Ishikawa (cell line): Measurements from ENCODE around the gene ACP1.

Experiments
- CEBPB ChIP-seq: IDR thresholded peaks from 2 replicates; pipeline ENCODE4 v1.6.1; 2012
- CREB1 ChIP-seq: IDR thresholded peaks from 2 replicates; pipeline ENCODE4 v1.6.1; 2012; ENCODE audit warnings: low read depth
- EGR1 ChIP-seq: IDR thresholded peaks from 2 replicates; pipeline ENCODE4 v1.6.1; 2012
- EP300 ChIP-seq: IDR thresholded peaks from 2 replicates; pipeline ENCODE4 v1.6.1; 2012; ENCODE audit warnings: borderline replicate concordance
- FOXM1 ChIP-seq: IDR thresholded peaks from 2 replicates; pipeline ENCODE4 v1.6.1; 2012; ENCODE audit warnings: low read depth, borderline replicate concordance
- MAX ChIP-seq: IDR thresholded peaks from 2 replicates; pipeline ENCODE4 v1.6.1; 2012
- NFIC ChIP-seq: IDR thresholded peaks from 2 replicates; pipeline ENCODE4 v1.6.1; 2012
- RAD21 ChIP-seq: IDR thresholded peaks from 2 replicates; pipeline ENCODE4 v1.6.1; 2012; ENCODE audit warnings: low read depth
- TAF1 ChIP-seq: IDR thresholded peaks from 2 replicates; pipeline ENCODE4 v1.6.1; 2012; ENCODE audit warnings: low read depth, mild to moderate bottlenecking
- TCF12 ChIP-seq: IDR thresholded peaks from 2 replicates; pipeline ENCODE4 v1.6.1; 2012; ENCODE audit warnings: low read depth
- TEAD4 ChIP-seq: IDR thresholded peaks from 2 replicates; pipeline ENCODE4 v1.6.1; 2012
- YY1 ChIP-seq: IDR thresholded peaks from 2 replicates; pipeline ENCODE4 v1.6.1; 2012; ENCODE audit warnings: low read depth
- ZBTB7A ChIP-seq: IDR thresholded peaks from 2 replicates; pipeline ENCODE4 v1.6.1; 2012; ENCODE audit warnings: low read depth
- TF ChIP-seq, protein P1 (sequence below): IDR thresholded peaks from 2 replicates; pipeline ENCODE4 v1.6.1; 2012; ENCODE audit warnings: low read depth, mild to moderate bottlenecking
- TF ChIP-seq, protein P2 (sequence below): IDR thresholded peaks from 2 replicates; pipeline ENCODE4 v1.6.1; 2012

Gene ACP1

DNA sequence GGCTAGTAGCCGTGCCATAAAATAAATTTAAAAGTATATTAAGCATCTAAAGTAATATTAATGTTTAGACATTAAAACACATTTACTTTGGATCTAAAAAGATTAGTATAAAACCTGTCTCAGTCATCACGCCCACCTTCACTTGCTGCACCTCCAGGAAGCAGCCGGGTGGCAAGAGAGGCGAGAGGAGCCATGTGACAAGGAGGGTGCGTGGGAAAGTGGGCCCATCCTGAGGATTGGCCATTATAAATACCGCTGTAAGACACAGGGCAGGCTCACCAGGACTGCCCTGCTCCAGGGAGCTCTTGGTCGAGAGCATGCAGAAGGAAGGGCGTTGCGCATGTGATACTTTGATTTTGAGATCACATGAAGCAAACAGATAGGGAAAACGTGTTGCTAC, 57.6 kb downstream of the ACP1 start:
- no peak for TF ChIP-seq NFIC
- TF ChIP-seq TAF1 = no peak
- TF ChIP-seq TCF12 = no peak
- no peak for TF ChIP-seq CEBPB
- no peak for TF ChIP-seq FOXM1
- TF ChIP-seq EP300 = no peak
- TF ChIP-seq, protein P1, sequence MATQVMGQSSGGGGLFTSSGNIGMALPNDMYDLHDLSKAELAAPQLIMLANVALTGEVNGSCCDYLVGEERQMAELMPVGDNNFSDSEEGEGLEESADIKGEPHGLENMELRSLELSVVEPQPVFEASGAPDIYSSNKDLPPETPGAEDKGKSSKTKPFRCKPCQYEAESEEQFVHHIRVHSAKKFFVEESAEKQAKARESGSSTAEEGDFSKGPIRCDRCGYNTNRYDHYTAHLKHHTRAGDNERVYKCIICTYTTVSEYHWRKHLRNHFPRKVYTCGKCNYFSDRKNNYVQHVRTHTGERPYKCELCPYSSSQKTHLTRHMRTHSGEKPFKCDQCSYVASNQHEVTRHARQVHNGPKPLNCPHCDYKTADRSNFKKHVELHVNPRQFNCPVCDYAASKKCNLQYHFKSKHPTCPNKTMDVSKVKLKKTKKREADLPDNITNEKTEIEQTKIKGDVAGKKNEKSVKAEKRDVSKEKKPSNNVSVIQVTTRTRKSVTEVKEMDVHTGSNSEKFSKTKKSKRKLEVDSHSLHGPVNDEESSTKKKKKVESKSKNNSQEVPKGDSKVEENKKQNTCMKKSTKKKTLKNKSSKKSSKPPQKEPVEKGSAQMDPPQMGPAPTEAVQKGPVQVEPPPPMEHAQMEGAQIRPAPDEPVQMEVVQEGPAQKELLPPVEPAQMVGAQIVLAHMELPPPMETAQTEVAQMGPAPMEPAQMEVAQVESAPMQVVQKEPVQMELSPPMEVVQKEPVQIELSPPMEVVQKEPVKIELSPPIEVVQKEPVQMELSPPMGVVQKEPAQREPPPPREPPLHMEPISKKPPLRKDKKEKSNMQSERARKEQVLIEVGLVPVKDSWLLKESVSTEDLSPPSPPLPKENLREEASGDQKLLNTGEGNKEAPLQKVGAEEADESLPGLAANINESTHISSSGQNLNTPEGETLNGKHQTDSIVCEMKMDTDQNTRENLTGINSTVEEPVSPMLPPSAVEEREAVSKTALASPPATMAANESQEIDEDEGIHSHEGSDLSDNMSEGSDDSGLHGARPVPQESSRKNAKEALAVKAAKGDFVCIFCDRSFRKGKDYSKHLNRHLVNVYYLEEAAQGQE = no peak
- no peak for TF ChIP-seq EGR1
- no peak for TF ChIP-seq YY1
- TF ChIP-seq, protein P2, sequence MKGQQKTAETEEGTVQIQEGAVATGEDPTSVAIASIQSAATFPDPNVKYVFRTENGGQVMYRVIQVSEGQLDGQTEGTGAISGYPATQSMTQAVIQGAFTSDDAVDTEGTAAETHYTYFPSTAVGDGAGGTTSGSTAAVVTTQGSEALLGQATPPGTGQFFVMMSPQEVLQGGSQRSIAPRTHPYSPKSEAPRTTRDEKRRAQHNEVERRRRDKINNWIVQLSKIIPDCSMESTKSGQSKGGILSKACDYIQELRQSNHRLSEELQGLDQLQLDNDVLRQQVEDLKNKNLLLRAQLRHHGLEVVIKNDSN = no peak

DNA sequence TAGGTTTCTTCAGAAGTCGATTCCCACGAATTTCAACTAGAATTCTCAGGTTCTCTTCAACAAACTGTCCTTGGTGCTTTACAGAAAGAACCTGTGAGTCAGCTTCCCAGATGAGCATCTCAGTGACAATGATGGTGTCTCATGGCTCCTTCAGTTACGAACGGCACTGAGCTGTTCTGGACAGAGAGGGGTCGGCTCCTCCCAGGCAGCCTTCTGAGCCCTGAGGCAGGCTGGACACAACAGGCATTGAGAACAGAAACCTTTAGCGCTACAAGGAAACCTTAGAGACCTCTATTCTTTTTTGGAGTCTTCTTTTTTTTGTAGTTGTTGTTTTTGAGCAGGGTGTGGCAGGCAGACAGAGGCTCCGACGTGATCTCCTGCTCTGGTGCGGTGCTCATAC, 58.3 kb downstream of the ACP1 start:
- TF ChIP-seq, protein P1 = no peak
- TF ChIP-seq EGR1 (no peak), MAX (no peak), ZBTB7A (no peak), NFIC (no peak), CEBPB (no peak), TCF12 (no peak), CREB1 (no peak), FOXM1 (no peak), YY1 (no peak), RAD21 (no peak), EP300 (no peak), TEAD4 (no peak), TAF1 (no peak)
- TF ChIP-seq, protein P2 = no peak
